HFF-Myc (cell line): ENCODE measurements around the gene SULT2B1.

Experiments used
- DNase-seq: peaks from one replicate; pipeline ENCODE4 v3.0.0-alpha.2; 2011; ENCODE audit warnings: low read depth; ENCODE audit errors: extremely low read depth
- H3K4me3 ChIP-seq: replicated peaks from 2 replicates; pipeline ENCODE4 v1.5.1; 2011; ENCODE audit warnings: low read depth, mild to moderate bottlenecking, control low read depth, low read length
- TF ChIP-seq, protein P1 (sequence below): IDR thresholded peaks from 2 replicates; pipeline ENCODE4 v1.5.1; 2012; ENCODE audit warnings: mild to moderate bottlenecking, low read depth, low read length, control low read depth; ENCODE audit errors: missing control alignments

SULT2B1 gene

DNA sequence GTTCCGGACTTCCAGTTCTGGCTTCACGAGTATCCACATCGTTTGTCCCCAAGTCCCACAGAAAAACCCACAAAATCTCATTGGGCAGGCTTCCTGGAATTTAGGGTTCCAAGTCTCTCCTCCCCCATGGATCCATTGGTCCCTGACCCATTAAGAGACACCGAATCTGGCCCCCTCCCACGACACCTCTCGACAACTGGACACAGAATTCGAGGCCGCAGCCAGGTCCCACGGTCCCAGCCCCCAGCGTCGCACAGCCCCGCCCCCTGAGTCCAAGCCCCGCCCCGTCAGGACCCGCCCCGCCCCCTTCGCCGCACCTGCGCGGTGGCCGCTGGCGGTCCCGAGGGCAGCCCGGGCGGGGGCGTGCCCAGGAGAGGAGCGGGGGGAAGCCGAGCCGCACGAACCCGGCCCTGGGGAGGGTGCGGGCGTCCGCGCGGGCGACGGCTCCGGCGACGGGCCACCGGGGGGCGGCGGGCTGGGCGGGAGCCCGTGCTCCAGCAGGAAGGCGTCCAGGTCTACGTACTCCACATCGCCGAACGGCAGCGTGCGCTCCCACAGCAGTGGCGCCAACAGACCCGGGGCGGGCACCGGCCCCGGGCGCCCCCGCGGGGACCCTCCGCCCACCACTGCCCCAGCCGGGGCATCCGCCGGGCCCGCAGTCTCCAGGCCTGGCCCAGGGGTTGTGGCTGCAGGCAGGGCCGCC lies 83.4 kb downstream of the SULT2B1 start:
- TF ChIP-seq, protein P1, sequence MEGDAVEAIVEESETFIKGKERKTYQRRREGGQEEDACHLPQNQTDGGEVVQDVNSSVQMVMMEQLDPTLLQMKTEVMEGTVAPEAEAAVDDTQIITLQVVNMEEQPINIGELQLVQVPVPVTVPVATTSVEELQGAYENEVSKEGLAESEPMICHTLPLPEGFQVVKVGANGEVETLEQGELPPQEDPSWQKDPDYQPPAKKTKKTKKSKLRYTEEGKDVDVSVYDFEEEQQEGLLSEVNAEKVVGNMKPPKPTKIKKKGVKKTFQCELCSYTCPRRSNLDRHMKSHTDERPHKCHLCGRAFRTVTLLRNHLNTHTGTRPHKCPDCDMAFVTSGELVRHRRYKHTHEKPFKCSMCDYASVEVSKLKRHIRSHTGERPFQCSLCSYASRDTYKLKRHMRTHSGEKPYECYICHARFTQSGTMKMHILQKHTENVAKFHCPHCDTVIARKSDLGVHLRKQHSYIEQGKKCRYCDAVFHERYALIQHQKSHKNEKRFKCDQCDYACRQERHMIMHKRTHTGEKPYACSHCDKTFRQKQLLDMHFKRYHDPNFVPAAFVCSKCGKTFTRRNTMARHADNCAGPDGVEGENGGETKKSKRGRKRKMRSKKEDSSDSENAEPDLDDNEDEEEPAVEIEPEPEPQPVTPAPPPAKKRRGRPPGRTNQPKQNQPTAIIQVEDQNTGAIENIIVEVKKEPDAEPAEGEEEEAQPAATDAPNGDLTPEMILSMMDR, result no peak
- no peak for DNase-seq
- H3K4me3 ChIP-seq, result peak overlapping the region; percentile 47

DNA sequence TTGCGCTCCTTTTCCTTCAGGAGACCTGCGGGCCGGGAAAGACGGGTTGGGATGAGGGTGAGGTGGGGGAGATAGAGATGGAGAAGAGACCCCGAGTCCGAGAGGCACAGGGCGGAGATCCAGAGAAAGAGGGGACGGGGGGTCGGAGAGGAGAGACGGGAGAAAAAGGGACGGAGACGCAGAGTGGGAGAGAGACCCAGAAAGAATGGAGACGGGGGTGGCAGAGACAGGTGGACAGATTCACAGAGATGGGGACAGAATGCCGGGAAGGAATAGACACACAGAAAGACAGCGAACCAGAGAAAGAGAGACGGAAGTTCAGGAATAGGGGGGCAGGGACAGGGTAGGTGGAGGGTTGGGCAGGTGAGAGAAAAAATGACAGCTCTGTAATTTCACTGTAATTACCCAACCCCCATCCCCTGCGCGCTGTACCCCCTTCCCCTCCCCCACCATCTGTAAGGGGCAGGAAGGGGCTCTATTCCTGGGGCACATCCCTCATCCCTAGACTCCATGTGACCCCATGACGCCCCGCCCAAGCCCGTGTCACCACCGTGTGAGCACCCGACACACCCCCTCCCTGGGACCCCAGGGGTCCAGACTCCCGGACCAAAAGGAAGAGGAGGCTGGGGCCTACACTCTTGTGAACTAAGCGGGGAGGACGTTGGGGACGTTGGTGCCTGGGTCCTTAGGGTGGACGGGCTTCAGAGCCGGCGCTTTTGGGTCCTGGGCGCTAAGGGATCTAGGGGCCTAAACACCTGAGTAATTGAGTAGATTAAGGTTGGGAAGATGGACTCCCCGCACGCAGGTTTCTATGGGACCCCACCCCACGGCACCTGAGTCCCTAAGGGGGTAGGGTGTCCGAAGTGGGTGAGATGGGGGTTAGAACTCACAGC lies 84.2 kb downstream of the SULT2B1 start:
- no peak for DNase-seq
- peak overlapping the region; percentile 47 for H3K4me3 ChIP-seq
- TF ChIP-seq, protein P1, result no peak

DNA sequence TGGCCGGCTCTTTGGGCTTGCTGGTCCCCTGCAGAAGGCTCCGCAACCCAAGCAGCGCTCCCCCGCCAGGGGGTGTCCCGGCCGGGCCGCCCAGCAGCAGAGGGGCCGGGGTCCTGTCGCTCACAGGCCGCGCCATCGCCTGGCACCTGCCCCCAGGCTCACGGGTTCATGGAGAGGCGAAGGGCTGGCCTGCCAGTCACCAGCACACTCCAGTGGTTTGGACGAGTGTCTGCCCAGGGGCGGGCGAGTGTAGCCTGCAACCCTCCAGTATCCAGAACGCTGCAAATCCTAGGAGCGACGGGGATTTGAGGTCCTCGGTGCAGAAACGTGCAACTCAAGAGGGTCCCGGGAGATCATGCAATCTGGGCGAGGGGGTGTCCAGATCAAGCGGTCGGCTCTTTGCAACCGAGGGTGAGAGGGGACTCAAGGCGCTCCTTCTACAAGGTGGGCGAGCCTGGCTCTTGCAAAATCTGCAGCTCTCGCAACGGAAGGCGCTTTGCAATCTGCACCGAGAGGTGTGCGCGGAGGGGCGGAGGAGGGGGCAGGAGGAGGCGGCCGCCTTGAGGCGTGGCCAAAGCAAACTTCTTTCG lies 85.0 kb downstream of the SULT2B1 start, which contains the start of gene DBP:
TSS of gene DBP (minus strand) at position 521 of the 590 bp plus-strand sequence. CDS start at position 136, 385 bp downstream.
- peak within 1 kb of the TSS; percentile 47 for H3K4me3 ChIP-seq
- no peak for DNase-seq
- TF ChIP-seq, protein P1, result no peak

DNA sequence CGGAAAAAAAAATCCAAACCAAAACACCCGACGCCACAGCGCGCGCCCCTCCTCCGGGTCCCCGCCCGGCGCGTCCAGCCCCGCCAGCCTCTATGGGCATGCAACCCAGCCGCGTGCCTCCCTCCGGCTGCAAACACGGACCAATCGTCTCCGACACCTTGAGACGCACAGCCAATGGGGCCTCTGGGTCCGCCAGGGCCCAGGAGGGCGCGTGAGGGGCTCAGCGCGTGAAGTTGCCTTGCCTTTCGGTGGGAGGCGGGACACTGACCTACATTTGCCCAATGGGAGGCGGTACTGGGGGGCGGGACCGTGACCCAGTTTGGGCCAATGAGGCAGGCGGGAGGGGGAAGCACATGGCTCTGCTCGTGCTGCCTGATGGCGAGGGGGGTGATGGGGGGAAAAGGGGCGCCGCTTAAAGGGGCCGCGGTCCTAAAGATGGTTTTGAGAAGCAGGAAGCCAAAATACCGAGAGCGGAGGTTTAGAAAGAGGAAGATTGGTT lies 85.5 kb downstream of the SULT2B1 start:
- peak; percentile 94 for DNase-seq
- TF ChIP-seq, protein P1, result no peak
- peak overlapping the region; percentile 47 for H3K4me3 ChIP-seq

DNA sequence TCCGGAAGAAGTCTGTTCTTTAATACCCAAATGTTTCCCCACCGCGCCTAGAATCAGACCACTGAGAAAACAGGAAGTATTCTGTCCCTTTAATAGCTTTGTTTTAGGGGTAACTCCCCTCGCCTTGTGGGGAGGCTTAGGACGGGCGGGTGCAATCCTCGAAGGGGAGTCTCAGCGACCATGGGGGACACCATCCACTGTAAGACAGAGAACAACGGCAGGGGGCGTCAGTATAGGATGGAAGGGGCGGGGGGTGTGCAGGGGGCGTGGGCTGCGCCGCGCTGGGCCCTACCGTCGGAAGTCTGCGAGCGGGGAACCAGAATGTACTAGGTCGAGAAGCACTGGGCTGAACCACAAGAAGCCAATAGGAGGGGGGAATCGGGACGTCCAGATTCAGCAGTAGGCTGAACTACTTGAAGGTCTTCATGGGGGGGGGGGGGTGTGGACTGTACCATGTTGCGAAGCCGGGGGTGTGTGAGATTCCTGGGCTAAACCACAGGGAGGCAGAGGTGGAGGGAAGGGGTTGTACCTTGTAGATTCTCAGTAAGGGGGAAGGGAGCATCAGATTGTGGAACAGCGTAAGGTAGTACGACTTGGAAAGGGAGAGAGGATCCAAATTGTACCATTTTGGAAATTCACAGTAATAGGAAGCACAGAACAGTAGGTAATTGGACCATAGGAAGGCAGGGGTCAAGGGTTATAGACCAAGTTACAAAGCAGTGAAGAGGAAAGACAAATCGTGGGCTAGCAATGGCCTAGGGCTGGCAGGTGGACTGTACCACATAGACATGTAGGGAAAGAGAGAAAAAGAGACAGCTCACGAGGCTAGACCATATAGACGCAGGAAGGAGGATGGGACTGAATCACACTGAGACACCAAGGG lies 86.2 kb downstream of the SULT2B1 start:
- peak overlapping the region; percentile 39 for H3K4me3 ChIP-seq
- TF ChIP-seq, protein P1, result no peak
- peak; percentile 84 for DNase-seq
